CD1c-positive myeloid dendritic cell (primary cell): ENCODE measurements around the gene PPP1R26.
"Not testable (repeated sequence)": the region's sequence is repeated elsewhere in the genome, so short reads cannot be mapped to it uniquely, and the experiment has no call there.

Experiments
- DNase-seq: peaks from one replicate; pipeline ENCODE4 v3.0.0-alpha.2; 2016; ENCODE audit errors: extremely low spot score

PPP1R26 gene

DNA sequence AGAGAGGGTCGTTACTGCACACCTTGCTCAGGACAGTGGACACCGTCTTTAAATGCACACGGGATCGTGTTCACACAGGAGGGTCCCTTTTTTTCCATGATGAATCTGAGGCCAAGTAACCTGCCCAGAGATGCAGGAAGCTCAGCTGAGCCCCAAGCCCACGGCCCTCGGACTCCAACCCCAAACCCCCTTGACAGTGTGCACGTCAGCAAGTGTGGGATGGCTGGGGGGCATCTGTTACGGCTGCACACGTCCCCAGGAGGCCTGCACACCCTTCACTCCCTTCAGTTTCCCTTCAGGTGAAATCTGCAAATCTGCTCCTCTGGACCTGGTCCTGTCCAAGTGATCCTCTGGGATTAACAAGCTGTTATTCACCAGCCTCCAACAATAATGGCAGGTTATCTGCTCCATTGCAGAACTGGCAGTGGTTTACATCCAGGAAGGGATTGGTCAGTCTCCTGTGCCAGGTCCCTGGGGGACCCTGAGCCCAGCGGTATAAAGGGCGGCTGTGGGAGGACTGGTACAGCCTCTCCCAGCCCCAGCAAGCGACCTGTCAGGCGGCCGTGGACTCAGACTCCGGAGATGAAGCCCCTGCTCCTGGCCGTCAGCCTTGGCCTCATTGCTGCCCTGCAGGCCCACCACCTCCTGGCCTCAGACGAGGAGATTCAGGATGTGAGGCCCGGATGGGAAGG lies 41.5 kb downstream of the PPP1R26 start, which contains the start of gene LCN1:
Gene LCN1, plus strand, starts transcription at position 525 of the 692 bp plus-strand sequence. Its CDS starts 58 bp downstream, at position 583.
- no peak for DNase-seq

DNA sequence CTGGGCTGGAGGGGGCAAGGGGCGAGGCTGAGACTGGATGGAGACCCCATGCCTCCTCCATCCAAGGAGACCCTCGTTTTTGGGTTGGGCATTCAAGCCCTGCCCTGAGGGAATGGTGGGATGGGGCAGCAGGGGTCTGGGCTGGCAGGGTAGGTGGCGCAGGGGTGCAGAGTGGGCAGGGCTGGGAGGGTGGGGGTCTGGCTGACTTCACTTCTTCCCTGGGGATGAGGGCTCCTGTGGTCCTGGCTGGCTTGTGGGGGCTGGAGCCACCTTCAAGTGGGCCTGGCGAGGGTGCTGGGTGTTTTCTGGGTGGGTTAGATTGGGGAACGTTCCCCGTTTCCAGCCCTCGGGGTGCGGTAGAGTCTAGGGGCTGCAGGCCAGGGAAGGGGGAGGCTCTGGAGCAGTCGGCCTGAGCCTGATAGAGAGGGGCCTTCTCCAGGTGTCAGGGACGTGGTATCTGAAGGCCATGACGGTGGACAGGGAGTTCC lies 42.1 kb downstream of the PPP1R26 start:
- DNase-seq: no peak

DNA sequence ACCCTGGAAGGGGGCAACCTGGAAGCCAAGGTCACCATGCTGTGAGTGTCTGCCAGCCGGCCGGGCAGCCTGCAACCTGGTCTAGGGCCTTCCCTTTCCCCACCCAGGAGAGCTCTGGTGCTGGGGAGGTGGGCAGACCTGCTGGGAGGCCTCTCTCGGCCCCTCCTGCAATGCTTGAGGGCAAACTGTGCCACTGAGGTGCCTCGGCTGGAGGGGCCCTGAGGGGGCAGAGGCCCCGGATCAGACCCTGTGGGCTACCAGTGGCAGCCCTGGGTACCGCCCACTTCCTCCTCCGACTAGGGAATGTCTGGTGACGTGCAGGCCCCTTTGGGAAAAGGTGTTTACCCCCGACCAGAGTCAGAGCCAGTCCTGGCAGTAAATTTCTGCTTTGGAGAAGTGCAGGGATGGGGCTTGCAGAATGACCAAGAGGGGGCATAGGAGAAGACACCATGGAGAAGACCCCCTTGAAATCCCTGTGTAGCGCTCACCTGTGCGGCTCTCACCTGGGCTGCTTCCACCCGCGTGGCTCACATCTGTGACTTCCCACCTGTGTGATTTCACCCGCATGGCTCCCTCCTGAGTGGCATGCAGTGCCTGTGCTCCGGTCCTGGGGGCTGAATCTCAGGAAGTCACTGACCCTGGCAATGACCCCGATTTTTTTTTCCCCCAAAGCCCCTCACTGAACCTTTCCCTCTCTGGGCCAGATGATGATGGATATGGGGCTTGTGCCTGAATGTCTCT lies 42.7 kb downstream of the PPP1R26 start:
- DNase-seq: no peak

DNA sequence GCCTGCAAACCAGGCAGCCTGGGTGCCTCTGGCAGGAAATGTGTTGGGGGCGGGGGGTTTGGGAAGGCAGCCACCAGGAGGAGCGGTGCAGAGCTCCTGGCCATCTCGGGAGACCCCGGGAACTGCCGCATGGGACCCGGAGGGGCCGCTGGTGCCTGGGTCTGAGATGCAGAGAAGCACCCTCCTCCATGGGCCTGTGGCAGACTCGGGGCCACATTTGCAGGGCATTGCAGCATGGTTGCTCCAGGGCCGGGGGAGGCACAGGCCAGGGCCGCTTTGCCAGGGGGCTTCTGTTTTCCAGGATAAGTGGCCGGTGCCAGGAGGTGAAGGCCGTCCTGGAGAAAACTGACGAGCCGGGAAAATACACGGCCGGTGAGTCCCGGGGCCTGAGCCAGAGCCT lies 43.3 kb downstream of the PPP1R26 start:
- no peak for DNase-seq

DNA sequence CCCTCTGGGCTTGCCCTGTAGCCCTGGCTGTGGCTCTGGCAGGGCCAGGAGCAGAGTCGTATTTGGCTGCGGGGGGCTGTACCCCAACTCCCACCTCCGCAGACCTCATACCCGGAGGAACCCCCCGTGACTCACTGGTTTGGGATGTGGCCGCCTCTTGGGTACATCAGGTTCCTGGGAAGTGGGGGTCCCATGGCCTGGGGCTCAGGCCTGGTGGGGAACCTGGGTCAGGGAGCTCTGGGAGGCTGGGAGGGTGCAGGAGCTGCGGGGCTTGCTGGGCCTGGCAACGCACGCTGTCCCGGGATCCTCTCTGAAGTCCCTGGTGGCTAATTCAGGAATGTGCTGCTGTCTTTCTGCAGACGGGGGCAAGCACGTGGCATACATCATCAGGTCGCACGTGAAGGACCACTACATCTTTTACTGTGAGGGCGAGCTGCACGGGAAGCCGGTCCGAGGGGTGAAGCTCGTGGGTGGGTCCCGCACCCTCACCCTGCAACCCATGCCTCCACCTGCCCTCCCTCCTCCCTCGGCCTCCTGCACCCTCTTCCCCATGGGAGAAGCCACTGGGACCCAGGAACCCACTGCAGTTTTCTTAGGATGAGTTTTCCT lies 44.0 kb downstream of the PPP1R26 start:
- DNase-seq: no peak

DNA sequence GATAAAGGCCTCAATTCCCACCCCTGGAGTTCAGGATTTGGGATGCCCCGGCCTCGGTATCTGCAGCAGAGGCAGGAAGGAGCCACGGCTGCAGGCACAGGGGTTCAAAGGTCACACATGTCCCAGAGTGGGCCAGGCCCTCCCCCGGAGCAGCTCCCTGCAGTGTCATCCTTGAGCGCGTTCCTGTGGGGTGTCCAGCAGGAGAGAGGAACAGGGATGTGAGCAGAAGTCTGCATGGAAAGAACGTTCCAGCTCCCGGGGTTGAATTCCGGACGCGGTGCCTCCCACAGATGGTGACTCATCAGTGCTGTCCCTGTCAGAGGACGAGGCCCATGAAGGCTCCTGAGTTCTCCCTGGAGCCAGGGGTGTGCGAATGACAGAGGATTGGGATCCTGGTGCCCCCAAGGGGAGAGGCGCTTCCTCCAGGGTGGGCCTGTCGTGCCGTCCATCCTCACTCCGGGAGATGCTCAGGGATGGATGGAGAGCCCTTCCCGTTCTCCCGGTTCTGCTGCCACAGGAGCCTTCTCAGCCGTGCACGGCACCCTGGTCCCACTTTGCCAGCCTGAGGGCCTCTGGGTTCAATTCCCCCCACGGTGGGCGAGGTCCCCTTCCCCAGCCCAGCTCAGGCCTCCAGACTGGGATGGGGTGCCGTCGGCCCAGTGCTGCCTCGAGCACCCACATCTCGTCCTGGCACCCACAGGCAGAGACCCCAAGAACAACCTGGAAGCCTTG lies 44.7 kb downstream of the PPP1R26 start:
- DNase-seq: no peak

DNA sequence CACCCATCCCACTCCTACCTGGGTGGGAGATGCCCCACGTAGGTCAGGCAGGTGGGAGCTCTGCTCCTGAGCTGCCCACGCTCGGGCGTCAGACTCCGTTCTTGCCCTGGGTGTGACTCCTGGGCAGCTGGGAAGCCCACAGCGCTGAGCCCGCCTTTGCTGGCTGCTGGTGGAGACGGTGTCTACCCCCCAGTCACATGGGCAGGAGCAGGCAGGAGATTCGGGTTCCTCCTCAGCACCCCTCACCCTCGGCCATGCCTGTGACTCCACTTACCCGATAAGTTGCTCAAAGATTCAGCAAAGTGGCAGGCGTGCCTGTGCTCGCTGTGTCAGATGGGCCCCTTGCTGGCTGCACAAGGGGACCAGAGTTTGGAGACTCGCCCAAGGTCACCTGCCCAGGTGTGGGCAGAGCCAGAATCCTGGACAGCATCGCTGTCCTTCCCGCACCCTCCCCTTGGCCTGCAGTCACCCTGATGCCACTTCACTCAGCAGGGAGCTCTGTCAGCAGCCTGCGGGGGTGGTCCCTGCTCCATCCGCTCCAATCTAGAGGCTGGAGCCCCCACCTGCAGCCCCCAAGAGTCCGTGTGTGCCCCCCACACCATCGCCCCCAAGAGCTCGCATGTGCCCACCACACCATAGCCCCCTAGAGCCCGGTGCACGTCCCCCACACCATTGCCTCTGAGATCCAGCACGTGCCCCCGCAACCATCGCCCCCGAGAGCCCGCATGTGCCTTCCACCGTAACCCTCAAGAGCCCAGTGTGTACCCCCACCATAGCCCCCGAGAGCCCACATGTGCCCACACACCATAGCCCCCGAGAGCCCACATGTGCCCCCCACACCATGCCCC lies 45.9 kb downstream of the PPP1R26 start:
- DNase-seq: no peak

DNA sequence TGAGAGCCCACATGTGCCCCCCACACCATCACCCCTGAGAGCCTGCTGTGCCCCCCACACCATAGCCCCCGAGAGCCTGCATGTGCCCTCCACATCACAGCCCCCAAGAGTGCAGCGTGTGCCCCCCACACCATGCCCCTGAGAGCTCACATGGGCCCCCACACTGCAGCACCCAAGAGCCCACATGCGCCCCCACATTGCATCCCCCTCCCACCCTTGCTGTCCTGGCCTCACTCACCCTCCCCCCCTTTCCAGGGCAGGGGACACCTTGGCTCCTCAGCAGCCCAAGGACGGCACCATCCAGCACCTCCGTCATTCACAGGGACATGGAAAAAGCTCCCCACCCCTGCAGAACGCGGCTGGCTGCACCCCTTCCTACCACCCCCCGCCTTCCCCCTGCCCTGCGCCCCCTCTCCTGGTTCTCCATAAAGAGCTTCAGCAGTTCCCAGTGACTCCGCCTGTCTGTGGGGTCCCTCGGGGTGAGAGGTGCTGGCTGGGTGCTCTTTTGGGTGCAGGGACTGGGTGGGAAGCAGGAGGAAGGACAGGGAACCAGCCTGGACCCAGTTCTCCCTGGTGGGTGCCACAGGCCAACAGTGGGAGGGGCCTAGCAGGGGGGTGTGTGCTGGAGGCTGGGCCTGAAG lies 46.6 kb downstream of the PPP1R26 start:
- no peak for DNase-seq

DNA sequence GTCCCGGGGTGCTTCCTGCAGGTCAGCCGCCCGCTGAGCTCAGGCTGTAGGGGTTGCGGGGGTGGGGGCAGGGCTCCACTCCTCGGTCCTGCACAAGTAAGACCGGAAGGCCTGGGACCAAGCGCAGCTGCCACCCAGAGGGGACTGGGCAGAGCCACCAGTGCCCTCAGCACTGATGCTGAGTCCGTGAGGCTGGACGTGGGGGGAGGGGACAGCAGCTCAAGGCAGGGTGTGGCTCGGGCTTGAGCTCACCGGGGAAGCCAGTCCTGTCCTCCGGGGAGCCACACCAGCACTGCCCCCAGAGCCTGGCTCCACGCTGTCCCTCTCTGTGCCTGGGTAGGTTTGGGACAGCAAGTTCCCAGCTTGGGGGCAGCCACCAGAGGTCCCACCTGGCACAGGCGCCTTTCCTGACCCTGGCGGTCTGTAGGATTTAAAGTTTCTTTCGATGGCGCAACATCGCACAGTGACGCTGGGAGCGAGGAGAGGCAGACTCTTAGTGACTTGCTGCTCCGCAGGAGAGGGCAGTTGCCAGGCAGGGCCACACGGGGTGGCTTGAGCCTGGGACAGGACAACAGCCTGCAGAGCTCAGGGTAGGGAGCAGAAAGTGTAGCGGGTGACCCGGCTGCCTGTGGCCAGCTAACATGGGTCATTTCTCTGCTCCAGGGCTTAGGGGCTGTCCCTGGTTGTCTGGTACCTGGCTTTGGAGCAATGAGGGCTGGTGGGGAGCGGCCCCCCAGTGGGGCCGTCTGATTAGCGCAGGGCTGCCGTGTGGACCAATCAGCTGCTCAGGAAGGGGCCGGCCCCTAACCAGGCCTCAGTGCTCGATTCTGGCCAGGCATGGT lies 47.4 kb downstream of the PPP1R26 start:
- DNase-seq: no peak

DNA sequence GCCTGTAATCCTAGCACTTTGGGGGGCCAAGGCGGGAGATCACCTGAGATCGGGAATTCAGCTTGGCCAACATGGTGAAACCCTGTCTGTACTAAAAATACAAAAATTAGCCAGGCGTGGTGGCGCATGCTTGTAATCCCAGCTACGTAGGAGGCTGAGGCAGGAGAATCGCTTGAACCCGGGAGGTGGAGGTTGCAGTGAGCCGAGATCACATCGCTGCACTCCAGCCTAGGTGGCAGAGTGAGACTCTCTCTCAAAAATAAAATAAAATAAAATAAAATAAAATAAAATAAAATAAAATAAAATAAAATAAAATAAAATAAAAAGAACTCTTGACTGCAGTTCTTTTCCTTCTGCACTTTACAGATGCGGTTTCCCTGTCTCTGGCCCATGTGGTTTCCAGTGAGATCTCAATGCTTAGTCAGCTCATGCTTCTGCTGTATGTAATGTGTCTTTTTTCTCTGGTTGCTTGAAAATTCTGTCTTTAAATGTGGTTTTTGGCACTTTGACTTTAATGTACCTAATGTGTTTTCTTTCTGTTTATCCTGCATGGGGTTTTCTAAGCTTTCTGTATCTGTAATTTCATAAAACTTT lies 49.4 kb downstream of the PPP1R26 start:
- not testable (repeated sequence) for DNase-seq

DNA sequence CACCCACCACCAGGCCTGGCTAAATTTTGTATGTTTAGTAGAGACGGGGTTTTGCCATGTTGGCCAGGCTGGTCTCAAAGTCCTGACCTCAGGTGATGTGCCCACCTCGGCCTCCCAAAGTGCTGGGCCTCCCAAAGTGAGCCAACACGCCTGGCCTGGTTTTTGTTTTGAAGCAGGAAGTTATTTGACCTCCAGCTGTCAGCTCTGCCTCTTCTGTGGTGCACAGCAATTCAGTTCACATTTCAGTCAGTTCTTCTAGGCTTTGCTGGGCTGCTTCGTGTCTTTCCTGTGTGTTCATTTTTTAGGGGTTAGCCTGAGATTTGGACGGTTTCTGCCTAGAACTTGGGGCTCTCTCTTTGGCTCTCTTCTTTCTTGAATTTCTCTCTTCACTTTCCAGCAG lies 50.6 kb downstream of the PPP1R26 start:
- DNase-seq: no peak

DNA sequence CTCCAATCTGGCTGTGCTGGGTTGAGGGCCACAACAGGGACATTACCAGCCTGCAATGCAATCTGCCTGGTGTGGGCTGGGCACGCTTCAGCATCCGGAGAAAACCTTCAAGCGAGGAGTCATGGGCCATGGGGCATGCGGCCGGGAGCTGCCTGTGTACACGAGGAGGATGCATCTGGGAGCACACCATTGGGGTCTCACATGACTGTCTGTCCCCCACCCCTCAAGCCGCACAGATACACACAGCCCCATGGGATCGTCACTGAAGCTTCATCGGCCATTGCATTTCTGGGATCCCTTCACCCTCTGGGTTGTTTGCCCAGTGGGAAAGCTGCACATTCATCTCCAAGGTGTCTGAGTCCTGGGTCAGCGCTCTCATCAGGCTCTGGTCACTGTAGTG lies 51.5 kb downstream of the PPP1R26 start:
- no peak for DNase-seq

DNA sequence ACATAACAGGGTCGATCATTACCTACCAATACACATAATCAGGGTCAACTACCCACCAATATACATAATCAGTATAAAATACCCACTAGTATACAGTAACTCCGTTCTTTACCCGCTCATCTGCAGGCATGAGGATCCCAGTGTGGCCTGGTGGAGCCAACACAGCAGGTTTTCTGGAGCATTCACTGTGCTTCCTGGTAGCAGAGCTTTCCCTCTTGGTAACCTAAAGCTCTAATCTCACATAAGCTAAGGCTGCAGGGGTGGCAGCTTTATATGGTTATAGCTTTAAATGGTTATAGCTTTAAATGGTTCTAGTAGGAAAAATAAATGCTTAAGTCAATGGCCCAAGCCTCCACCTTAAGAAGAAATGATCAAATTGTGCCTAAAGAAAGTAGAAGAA lies 53.5 kb downstream of the PPP1R26 start:
- no peak for DNase-seq

DNA sequence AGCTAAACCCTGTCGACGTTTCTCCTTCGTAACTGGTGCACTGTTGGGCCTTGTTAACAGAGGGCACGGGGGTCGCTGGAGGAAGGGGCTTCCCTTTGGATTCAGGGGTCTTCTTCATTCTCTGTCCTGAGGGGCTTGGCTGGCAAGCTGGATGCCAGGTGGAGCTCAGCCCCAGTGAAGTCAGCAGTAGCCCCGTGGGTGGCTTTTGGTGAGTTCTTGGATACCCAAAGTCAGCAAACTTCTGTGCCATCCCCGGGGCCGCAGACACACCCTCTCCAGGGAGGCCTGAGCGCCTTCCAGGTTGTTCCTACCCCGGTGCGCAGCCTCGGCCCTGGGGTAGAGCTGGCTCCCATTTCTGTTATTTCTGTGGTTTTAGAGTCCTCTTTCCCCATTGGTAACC lies 54.1 kb downstream of the PPP1R26 start:
- no peak for DNase-seq

DNA sequence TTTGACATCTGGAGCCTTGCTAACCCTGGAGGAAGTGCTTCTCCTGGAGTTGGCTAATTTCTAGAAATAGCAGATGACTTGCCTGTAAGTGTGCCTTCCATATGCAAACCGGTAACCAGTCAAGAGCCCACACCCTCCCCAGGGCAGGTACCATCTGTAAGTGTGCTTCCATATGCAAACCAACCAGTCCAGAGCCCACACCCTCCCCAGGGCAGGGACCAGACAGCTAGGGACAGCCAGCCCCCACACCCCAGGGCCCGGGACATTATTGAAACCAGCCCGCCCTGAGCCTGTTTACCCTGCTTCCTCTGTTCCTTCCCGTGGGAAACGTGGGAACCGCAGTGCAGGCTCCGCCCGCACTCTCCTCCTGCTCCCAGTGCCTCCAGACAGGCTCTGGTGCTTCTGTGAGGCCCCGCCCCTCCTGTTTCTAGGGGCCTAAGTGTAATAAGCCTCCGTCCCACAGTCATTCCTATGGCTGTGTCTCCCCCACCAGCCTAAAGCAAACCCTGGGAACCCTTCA lies 54.7 kb downstream of the PPP1R26 start:
- not testable (repeated sequence) for DNase-seq

DNA sequence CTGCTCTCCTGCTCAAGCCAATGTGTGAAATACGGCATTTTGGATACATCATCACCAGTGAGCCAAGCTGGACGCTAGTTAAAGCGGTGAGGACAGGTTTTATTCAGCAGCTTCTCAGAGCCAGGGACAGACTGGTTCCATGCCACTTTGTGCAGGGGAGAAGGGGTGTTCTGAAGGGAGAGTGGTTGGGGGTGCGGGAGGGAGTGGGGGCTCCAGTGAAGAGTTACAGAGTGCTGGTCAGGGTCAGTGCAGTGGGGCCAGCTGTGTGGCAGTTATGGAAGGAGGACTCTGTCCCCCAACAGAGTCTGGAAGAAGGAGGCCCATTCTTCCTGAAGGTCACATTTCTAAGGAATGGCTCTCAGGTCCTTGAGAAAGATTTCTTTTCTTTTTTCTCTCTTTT lies 55.2 kb downstream of the PPP1R26 start:
- DNase-seq: not testable (repeated sequence)

DNA sequence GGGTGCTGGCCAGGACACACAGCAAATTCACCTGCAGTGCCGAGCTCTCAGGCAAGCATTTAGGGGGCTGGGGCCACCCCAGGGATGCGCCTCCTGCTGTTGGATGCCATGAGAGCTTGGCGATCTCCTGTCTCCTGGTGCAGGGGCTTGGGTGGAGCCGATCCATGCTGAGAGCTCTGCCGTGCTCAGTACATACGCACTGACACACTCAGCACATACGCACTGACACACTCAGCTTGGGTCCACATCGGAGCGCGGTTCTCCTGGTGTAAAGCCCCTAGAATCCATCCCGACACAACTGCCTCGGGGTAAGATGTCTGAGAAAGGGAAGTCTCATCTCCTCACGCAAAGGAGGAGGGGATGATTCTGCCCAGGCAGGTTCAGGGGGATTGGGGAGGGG lies 56.0 kb downstream of the PPP1R26 start:
- not testable (repeated sequence) for DNase-seq

DNA sequence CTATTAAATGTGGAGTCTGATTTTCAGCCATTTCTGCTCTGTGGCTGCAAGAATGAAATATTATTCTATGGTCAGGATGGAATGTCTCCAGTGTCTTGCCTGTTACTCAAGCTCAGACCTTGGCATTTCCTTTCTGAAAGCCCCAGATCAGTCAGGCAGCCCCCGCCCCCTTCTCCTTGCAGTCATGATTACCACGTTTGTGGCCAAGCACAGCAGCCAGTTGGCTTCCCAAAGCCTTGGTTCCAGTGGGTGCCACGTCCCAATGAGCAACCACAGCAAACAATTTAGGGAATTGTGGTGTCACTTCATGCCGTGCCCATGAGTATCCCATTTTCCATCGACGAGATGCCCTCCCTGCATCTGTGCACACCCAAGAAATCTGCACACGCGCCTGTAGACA lies 56.6 kb downstream of the PPP1R26 start:
- no peak for DNase-seq
